ENCODE measurements around the gene NAE1.
"Not testable (repeated sequence)": the region's sequence is repeated elsewhere in the genome, so short reads cannot be mapped to it uniquely, and the experiment has no call there.

Gene NAE1

DNA sequence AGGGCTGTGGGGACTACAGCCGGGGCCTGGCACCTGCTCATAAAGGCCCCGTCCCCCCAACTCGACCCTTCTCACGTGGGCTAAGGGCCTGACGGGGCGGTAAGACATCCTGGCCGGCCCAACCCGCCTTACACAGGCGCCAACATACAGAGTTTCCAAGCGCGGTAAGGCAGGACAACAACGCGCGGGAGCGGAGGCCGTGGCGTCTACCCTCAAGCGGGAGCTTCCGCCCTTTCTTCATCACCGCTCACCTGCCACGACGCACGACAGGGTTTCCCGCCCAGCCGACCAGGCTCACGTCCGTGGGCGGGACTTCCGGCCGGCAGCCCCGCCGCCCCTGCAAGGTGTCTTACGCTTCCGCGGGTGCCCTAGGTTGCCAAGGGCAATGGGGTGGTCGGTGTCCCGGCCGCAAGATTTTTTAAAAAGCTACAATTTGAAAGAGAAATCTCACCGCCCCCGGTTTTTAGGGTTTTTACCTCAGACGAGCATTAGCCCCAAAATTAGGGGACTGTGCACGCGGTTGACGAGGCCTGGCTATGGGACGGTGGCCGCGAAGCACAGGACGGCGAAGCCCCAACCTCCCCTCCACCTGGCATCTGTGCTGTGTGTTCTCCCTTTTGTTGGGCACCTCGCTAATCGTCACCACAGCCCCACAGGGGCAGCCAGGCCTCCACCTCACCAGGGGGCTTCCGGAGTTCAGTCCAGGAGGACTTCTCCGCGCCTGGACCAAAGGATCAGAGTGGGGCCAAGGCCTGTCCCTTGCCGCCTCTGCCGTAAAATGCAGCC lies 29.3 kb downstream of the NAE1 start, which contains the start of gene TERB1:
Gene TERB1 (minus strand): TSS at position 265 of the 786 bp plus-strand sequence. CDS start 4,786 bp downstream, outside the sequence.
- H3K36me3 Mint-ChIP-seq (ENCODE audit: low read depth), result peaks cover 28% of the 10 kb centered on the region
- no peak for ATAC-seq
- no peak within 1 kb of the TSS for H3K4me3 Mint-ChIP-seq
- no peaks in the 10 kb centered on the region for H3K9me3 Mint-ChIP-seq
- no peaks in the 10 kb centered on the region for H3K27me3 Mint-ChIP-seq
- H3K27ac Mint-ChIP-seq, result no peak within 1 kb of the TSS
- DNase-seq, result no peak
- H3K4me1 Mint-ChIP-seq, result no peaks in the 10 kb centered on the region

DNA sequence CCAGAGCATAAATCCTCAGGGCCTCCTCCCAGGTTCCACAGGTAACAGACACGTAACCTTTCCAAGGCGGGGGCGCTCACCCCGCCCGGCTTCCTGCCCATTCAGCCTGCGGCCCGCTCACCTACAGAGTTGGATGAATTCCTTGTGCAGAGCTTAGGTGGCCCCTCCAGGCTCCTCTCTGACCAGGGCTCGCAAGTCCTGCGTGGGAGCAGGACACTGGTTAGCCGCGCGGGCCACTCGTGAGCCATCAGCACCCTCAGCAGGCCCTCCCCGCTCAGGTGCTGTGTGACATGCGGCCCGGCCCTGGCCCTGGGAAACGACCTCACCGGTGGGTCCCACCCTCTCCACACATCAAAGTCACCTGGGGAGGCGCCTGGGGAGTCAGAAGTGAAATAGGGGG lies 29.9 kb downstream of the NAE1 start:
- no peak for DNase-seq
- no peak for ATAC-seq
- H3K9me3 Mint-ChIP-seq, result no peaks in the 10 kb centered on the region
- H3K36me3 Mint-ChIP-seq (ENCODE audit: low read depth), result peaks cover 28% of the 10 kb centered on the region
- H3K27me3 Mint-ChIP-seq, result no peaks in the 10 kb centered on the region
- H3K27ac Mint-ChIP-seq, result no peak overlapping the region
- no peak overlapping the region for H3K4me3 Mint-ChIP-seq
- no peaks in the 10 kb centered on the region for H3K4me1 Mint-ChIP-seq

DNA sequence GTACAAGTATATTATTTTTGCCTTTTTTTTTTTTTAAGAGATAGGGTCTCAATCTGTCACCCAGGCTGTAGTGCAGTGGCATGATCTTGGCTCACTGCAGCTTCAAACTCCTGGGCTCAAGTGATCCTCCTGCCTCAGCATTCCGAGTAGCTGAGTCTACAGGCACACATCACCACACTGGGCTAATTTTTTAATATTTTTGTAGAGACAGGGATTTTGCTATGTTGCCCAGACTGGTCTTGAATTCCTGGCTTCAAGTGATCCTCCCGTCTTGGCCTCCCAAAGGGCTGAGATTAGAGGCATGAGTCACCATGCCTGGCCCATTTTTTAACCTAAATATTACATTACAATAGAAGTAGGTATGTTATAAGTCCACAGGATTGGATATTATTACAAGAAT lies 32.6 kb downstream of the NAE1 start:
- ATAC-seq, result no peak
- Mint-ChIP-seq H3K27me3 (no peaks in the 10 kb centered on the region), H3K4me3 (no peak overlapping the region), H3K9me3 (no peaks in the 10 kb centered on the region), H3K27ac (no peak overlapping the region), H3K36me3 (ENCODE audit: low read depth) (peaks cover 6% of the 10 kb centered on the region), H3K4me1 (no peaks in the 10 kb centered on the region)
- no peak for DNase-seq

- not testable (repeated sequence) for ATAC-seq; H3K27me3 Mint-ChIP-seq; H3K36me3 Mint-ChIP-seq (ENCODE audit: low read depth); DNase-seq; H3K9me3 Mint-ChIP-seq; H3K27ac Mint-ChIP-seq; H3K4me1 Mint-ChIP-seq; H3K4me3 Mint-ChIP-seq
Measured at GRCh38 chr16:66793984-66794383, 36.8 kb downstream of the NAE1 start.

DNA sequence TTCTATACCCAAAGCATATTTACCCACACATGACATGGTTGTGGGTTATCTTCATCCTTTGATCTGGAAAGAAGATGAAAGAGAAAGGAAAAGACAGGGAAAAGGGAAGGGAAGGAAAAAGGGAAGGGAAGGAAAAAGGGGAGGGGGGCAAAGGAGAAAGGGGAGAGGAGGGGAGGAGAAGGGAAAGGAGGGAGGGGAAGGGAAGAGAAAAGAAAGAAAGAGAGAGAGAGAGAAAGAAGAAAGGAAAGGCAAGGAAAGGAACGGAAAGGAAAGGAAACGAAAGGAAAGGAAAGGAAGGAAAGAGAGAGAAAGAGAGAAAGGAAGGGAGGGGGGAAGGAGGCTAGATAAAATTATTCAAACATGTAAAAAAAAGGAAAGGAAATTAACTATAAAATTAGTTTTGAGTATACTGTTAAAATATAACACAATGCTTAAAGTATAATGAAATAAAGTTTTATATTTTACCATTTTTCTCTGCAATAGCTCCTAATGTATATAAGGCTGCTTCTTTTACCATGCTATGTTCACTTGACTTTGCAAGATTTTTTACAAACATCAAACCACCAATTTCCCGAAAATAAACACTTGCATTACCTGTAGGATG lies 40.5 kb downstream of the NAE1 start:
- H3K4me1 Mint-ChIP-seq, result no peaks in the 10 kb centered on the region
- peaks cover 3% of the 10 kb centered on the region for H3K27me3 Mint-ChIP-seq
- no peaks in the 10 kb centered on the region for H3K36me3 Mint-ChIP-seq (ENCODE audit: low read depth)
- H3K27ac Mint-ChIP-seq, result no peak overlapping the region
- ATAC-seq, result no peak
- no peaks in the 10 kb centered on the region for H3K9me3 Mint-ChIP-seq
- no peak for DNase-seq
- H3K4me3 Mint-ChIP-seq, result no peak overlapping the region

- H3K27ac Mint-ChIP-seq, result no peak overlapping the region
- H3K36me3 Mint-ChIP-seq (ENCODE audit: low read depth), result no peaks in the 10 kb centered on the region
- no peaks in the 10 kb centered on the region for H3K9me3 Mint-ChIP-seq
- no peak overlapping the region for H3K4me3 Mint-ChIP-seq
- H3K27me3 Mint-ChIP-seq, result peaks cover 3% of the 10 kb centered on the region
- no peak for ATAC-seq
- DNase-seq, result no peak
- H3K4me1 Mint-ChIP-seq, result no peaks in the 10 kb centered on the region
Measured at GRCh38 chr16:66787427-66787826, 43.3 kb downstream of the NAE1 start.

GRCh38 chr16:66786551-66786950 lies 44.2 kb downstream of the NAE1 start:
- Mint-ChIP-seq H3K36me3 (ENCODE audit: low read depth) (no peaks in the 10 kb centered on the region), H3K4me1 (no peaks in the 10 kb centered on the region), H3K9me3 (no peaks in the 10 kb centered on the region), H3K27me3 (peaks cover 3% of the 10 kb centered on the region), H3K27ac (no peak overlapping the region), H3K4me3 (no peak overlapping the region)
- no peak for DNase-seq
- no peak for ATAC-seq

GRCh38 chr16:66776457-66776856 lies 54.3 kb downstream of the NAE1 start:
- Mint-ChIP-seq H3K27ac (no peak overlapping the region), H3K36me3 (ENCODE audit: low read depth) (no peaks in the 10 kb centered on the region), H3K9me3 (no peaks in the 10 kb centered on the region), H3K27me3 (no peaks in the 10 kb centered on the region), H3K4me1 (no peaks in the 10 kb centered on the region), H3K4me3 (no peak overlapping the region)
- ATAC-seq, result no peak
- DNase-seq, result no peak

DNA sequence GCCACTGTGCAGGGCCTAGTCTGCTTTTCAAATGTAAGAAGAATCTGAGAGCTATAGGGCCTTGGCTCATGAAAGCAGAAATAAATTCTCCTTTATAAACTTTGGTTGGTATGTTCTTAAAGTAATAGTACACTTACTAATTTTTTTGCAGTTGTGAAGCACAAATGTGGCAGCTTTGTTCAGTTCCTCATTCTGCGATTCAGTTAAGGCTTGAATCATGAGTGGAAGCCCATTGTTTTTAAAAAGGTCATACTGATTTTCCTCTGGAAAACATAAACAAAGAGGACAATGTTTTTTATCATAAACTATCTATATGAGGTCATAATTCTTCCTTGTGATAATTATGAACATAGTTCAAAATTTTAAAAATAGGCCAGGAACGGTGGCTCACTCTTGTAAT lies 55.8 kb downstream of the NAE1 start:
- Mint-ChIP-seq H3K4me1 (no peaks in the 10 kb centered on the region), H3K27ac (no peak overlapping the region), H3K27me3 (no peaks in the 10 kb centered on the region), H3K4me3 (no peak overlapping the region), H3K9me3 (no peaks in the 10 kb centered on the region), H3K36me3 (ENCODE audit: low read depth) (no peaks in the 10 kb centered on the region)
- no peak for DNase-seq
- ATAC-seq, result no peak

DNA sequence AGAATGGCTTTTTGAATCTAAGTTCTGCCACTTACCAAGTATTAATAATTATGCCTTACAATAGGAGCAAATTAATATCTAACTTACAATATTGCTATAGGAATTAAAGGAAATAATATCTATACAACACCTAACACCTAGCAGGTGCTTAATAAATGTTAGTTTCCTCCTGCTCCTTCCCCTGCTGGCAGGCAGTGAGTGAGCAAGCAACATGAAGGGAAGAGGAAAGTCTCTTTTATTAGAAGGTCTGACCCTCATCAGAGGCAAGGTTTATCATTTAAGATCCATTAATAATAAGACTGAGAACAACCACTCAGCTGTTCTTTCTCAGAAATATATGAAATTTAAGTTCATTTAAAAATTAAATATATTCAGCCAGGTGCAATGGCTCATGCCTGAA lies 72.7 kb downstream of the NAE1 start:
- no peaks in the 10 kb centered on the region for H3K36me3 Mint-ChIP-seq (ENCODE audit: low read depth)
- no peak overlapping the region for H3K4me3 Mint-ChIP-seq
- ATAC-seq (no peak), DNase-seq (no peak)
- H3K27ac Mint-ChIP-seq, result no peak overlapping the region
- H3K4me1 Mint-ChIP-seq, result no peaks in the 10 kb centered on the region
- H3K27me3 Mint-ChIP-seq, result peaks cover 3% of the 10 kb centered on the region
- H3K9me3 Mint-ChIP-seq, result no peaks in the 10 kb centered on the region

- peaks cover 19% of the 10 kb centered on the region for H3K4me1 Mint-ChIP-seq
- H3K9me3 Mint-ChIP-seq, result no peaks in the 10 kb centered on the region
- no peak overlapping the region for H3K4me3 Mint-ChIP-seq
- DNase-seq (no peak), ATAC-seq (no peak)
- no peak overlapping the region for H3K27ac Mint-ChIP-seq
- H3K36me3 Mint-ChIP-seq (ENCODE audit: low read depth), result no peaks in the 10 kb centered on the region
- peaks cover 9% of the 10 kb centered on the region for H3K27me3 Mint-ChIP-seq
Measured at GRCh38 chr16:66754819-66755218, 76.0 kb downstream of the NAE1 start.

- Mint-ChIP-seq H3K4me1 (peaks cover 25% of the 10 kb centered on the region), H3K27me3 (peaks cover 8% of the 10 kb centered on the region), H3K36me3 (ENCODE audit: low read depth) (peaks cover 3% of the 10 kb centered on the region), H3K27ac (no peak overlapping the region), H3K9me3 (no peaks in the 10 kb centered on the region), H3K4me3 (no peak overlapping the region)
- no peak for ATAC-seq
- DNase-seq, result no peak
Measured at GRCh38 chr16:66754211-66754610, 76.6 kb downstream of the NAE1 start.

- no peak for ATAC-seq
- Mint-ChIP-seq H3K36me3 (ENCODE audit: low read depth) (peaks cover 13% of the 10 kb centered on the region), H3K4me1 (peaks cover 33% of the 10 kb centered on the region), H3K4me3 (no peak overlapping the region), H3K27me3 (peaks cover 7% of the 10 kb centered on the region), H3K9me3 (no peaks in the 10 kb centered on the region), H3K27ac (no peak overlapping the region)
- DNase-seq, result no peak
Measured at GRCh38 chr16:66752958-66753357, 77.8 kb downstream of the NAE1 start.
